Measurements from ENCODE around the gene NCOA3. TPM values are rescaled to one million over a fixed set of nuclear protein-coding genes. Genes with fewer than 3 reads are reported as not detected.

The NCOA3 gene
- total and polyA plus RNA-seq, 8 donors, result 34.5 to 41.5 (median 38.2) TPM

DNA sequence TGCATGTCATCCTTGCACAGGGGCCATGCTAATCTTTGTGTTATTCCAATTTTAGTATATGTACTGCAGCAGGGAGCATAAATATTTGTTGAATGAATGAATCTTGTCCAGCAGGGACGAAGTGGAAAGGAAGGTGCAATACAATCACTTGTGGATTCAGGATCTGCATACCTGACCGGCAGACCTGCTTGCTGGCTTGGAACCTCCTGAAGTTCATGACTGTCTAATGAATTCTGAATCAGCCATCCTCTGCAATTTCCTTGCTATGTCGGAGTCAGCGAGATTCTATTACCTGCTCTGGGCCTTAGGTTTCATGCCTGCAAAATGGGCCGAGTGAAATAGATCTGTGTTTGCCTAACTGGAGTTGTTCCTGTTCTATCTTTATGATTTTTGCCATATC lies 17.4 kb upstream of the NCOA3 start:
- Histone ChIP-seq H3K27me3 (no peaks in the 10 kb centered on the region), H3K36me3 (no peaks in the 10 kb centered on the region), H3K27ac (no peak overlapping the region), H3K4me1 (peaks cover 0 to 10% of the 10 kb centered on the region in 2 donors), H3K9me3 (no peaks in the 10 kb centered on the region), H3K4me3 (no peak overlapping the region)
- intact Hi-C loops (cut with DNase I), result no loop called here
- no peak for DNase-seq
- no peak for ATAC-seq
- TF ChIP-seq, protein P1, sequence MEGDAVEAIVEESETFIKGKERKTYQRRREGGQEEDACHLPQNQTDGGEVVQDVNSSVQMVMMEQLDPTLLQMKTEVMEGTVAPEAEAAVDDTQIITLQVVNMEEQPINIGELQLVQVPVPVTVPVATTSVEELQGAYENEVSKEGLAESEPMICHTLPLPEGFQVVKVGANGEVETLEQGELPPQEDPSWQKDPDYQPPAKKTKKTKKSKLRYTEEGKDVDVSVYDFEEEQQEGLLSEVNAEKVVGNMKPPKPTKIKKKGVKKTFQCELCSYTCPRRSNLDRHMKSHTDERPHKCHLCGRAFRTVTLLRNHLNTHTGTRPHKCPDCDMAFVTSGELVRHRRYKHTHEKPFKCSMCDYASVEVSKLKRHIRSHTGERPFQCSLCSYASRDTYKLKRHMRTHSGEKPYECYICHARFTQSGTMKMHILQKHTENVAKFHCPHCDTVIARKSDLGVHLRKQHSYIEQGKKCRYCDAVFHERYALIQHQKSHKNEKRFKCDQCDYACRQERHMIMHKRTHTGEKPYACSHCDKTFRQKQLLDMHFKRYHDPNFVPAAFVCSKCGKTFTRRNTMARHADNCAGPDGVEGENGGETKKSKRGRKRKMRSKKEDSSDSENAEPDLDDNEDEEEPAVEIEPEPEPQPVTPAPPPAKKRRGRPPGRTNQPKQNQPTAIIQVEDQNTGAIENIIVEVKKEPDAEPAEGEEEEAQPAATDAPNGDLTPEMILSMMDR (IDR thresholded peaks at IDR 0.05), result no peak

DNA sequence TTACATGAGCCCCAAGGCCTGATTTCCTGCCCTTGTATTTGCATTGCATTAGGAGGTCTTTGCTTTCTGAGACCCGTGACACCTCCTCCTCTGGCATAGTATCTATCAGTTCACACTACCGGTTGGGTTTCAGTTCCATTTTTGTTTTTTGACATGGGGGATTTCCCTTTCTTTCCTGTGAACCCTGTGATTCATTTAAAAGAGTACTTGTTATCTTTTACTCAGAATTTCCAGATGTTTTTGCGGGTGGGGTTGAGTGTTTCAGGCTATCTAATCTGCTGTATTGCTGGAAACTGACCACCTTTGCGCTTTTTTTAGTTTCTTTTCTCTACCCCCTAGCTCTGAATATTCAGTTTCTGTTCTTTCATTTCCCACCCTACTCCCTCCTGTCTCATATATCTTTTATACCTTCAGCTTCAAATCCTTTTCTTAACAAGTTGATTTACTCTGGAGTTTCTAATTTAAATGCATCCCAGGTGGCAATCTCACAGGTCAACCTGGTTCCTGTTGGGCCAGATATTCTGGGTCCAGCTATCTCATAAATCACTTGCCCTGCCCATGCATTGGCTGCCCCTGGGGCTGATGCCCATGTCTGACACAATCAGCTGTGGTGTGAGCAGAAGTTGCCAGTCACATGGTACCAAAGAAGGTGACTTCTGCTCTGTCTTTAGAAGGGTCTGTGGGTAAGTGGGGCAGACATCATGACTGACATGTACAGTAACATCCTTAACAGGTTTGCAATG lies 14.3 kb upstream of the NCOA3 start:
- peak overlapping the region in 1 of 2 donors; percentile 39 for H3K27ac ChIP-seq
- DNase-seq (no peak), ATAC-seq (peak; percentile 50)
- no peaks in the 10 kb centered on the region for H3K36me3 ChIP-seq
- peaks cover 0 to 27% of the 10 kb centered on the region in 2 donors for H3K4me1 ChIP-seq
- TF ChIP-seq, protein P1 (IDR thresholded peaks at IDR 0.05), result no peak
- H3K4me3 ChIP-seq, result no peak overlapping the region
- intact Hi-C loops (cut with DNase I), result no loop called here
- H3K9me3 ChIP-seq, result no peaks in the 10 kb centered on the region
- no peaks in the 10 kb centered on the region for H3K27me3 ChIP-seq

DNA sequence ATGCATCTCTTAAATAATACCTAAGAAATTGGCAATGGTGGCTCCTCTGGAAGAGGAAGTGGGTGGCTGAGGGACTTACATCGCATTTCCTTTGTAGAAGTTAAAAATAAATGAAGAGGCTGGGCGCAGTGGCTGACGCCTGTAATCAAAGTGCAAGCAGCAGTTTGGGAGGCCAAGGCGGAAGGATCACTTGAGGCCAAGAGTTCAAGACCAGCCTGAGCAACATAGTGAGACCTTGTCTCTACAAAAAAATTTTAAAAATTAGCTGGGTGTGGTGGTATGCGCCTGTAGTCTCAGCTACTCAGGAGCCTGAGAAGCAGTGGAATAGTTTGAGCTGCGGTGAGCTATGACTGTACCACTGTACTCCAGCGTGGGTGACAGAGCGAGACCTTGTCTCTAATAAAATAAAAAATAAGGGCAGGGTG lies 12.2 kb upstream of the NCOA3 start:
- ATAC-seq, result no peak
- H3K9me3 ChIP-seq, result no peaks in the 10 kb centered on the region
- intact Hi-C loops (cut with DNase I), result no loop called here
- peak in 1 of 4 donors; percentile 58 for DNase-seq
- H3K4me3 ChIP-seq, result no peak overlapping the region
- H3K4me1 ChIP-seq, result peaks cover 15 to 45% of the 10 kb centered on the region in 2 donors
- H3K27me3 ChIP-seq, result no peaks in the 10 kb centered on the region
- no peaks in the 10 kb centered on the region for H3K36me3 ChIP-seq
- TF ChIP-seq, protein P1 (IDR thresholded peaks at IDR 0.05), result no peak
- peak overlapping the region; percentile 3 to 43 for H3K27ac ChIP-seq

DNA sequence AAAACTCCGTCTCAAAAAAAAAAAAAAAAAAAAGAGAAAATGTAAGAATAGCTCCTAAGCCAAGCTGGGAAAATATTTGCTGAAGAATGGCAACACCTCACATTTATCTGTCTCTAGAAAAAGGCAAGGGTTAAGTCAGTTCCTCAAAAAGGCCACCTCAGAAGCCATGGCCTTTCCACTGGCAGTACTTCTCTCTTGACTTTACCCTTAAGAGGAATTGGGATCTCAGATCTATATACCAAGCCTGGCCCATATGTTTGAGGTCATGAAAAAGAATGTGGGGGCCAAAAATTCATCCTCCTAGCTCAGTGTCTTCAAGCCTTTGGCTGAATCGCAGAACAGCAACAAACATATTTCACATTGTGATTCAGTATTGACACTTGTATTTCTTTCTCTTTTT lies 10.9 kb upstream of the NCOA3 start:
- H3K4me1 ChIP-seq, result peaks cover 15 to 47% of the 10 kb centered on the region in 2 donors
- ATAC-seq (no peak), DNase-seq (no peak)
- H3K9me3 ChIP-seq, result no peaks in the 10 kb centered on the region
- intact Hi-C loops (cut with DNase I), result no loop called here
- H3K36me3 ChIP-seq, result no peaks in the 10 kb centered on the region
- no peaks in the 10 kb centered on the region for H3K27me3 ChIP-seq
- TF ChIP-seq, protein P1 (IDR thresholded peaks at IDR 0.05), result no peak
- H3K27ac ChIP-seq, result no peak overlapping the region
- no peak overlapping the region for H3K4me3 ChIP-seq

DNA sequence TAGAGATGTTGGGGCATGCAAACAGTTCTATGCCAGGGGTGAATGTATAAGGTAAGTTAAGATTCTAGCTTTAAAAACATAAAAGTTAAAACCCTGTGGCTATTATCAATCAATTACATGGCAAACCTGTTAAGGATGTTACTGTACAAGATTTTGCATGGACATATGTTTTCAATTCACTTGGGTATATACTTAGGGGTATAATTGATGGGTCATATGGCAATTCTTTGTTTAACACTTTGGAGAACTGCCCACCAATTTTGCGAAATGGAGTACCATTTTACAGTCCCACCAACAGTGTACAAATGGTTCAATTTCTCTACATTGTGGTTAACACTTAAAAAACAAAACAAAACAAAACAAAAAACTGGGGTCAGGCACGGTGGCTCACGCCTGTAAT lies 9.4 kb upstream of the NCOA3 start:
- Histone ChIP-seq H3K9me3 (no peaks in the 10 kb centered on the region), H3K27ac (no peak overlapping the region), H3K4me3 (no peak overlapping the region), H3K27me3 (no peaks in the 10 kb centered on the region), H3K4me1 (peaks cover 15 to 45% of the 10 kb centered on the region in 2 donors), H3K36me3 (no peaks in the 10 kb centered on the region)
- intact Hi-C loops (cut with DNase I), result no loop called here
- TF ChIP-seq, protein P1 (IDR thresholded peaks at IDR 0.05), result no peak
- no peak for DNase-seq
- no peak for ATAC-seq
